ENCODE results near the gene PLEKHA7.

- TF ChIP-seq, protein P1, sequence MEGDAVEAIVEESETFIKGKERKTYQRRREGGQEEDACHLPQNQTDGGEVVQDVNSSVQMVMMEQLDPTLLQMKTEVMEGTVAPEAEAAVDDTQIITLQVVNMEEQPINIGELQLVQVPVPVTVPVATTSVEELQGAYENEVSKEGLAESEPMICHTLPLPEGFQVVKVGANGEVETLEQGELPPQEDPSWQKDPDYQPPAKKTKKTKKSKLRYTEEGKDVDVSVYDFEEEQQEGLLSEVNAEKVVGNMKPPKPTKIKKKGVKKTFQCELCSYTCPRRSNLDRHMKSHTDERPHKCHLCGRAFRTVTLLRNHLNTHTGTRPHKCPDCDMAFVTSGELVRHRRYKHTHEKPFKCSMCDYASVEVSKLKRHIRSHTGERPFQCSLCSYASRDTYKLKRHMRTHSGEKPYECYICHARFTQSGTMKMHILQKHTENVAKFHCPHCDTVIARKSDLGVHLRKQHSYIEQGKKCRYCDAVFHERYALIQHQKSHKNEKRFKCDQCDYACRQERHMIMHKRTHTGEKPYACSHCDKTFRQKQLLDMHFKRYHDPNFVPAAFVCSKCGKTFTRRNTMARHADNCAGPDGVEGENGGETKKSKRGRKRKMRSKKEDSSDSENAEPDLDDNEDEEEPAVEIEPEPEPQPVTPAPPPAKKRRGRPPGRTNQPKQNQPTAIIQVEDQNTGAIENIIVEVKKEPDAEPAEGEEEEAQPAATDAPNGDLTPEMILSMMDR (IDR thresholded peaks at IDR 0.05; ENCODE audit: low read depth, low read length), result no peak
- TF ChIP-seq POLR2A (IDR thresholded peaks at IDR 0.05; ENCODE audit: extremely low read depth, insufficient read length) (no peak), MYC (IDR thresholded peaks at IDR 0.05; ENCODE audit: low read depth, low read length) (no peak)
- TF ChIP-seq, protein P2, sequence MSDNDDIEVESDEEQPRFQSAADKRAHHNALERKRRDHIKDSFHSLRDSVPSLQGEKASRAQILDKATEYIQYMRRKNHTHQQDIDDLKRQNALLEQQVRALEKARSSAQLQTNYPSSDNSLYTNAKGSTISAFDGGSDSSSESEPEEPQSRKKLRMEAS (IDR thresholded peaks at IDR 0.05; ENCODE audit: low read depth, low read length), result no peak
Observed at GRCh38 chr11:16891964-16892363, 122.2 kb downstream of the PLEKHA7 start.
